H1 (cell line): Measurements from ENCODE around the gene SYNRG. TPM values are rescaled to one million over a fixed set of nuclear protein-coding genes. Genes with fewer than 3 reads are reported as not detected.
A peak's percentile ranks its signal among the peaks of the same experiment; 100 is the strongest.

Experiments used
- CTCF ChIA-PET: fragments of 300-600 bp; sonication (Branson Sonifier 250); formaldehyde crosslinking; loops from one replicate; lab custom pipeline; 2021; ENCODE audit not compliant: partially characterized antibody; lab: Charles Lee
- POLR2A ChIA-PET: fragments of 300-600 bp; sonication (Branson Sonifier 250); formaldehyde crosslinking; loops from one replicate; lab custom pipeline; 2021; ENCODE audit warnings: inconsistent platforms; ENCODE audit not compliant: partially characterized antibody; lab: Charles Lee
- DNase-seq, 2 experiments: peaks; one replicate each; pipeline versions ENCODE4 v3.0.0 to v3.0.0-alpha.2; 2010 to 2022; ENCODE audit warnings: low spot score in 2 of 2, low read depth in 1 of 2, mixed read lengths in 1 of 2
- FAIRE-seq: peaks from 2 replicates; lab custom pipeline; 2011; peaks lifted over from hg19 to GRCh38; lab: Jason Lieb, UNC
- H2AFZ ChIP-seq: 2 replicates; pipeline ENCODE4 v1.8.1; 2012; ENCODE audit warnings: low read length, inconsistent platforms
- H2AK5ac ChIP-seq: 2 replicates; pipeline ENCODE4 v1.6.1; 2013; ENCODE audit warnings: low read depth, low read length
- H2BK120ac ChIP-seq: replicated peaks from 2 replicates; pipeline ENCODE3; 2013; ENCODE audit warnings: low read depth, low read length, inconsistent platforms
- H2BK12ac ChIP-seq: 2 replicates; pipeline ENCODE4 v1.6.1; 2013; ENCODE audit warnings: low read depth, low read length
- H2BK15ac ChIP-seq: 2 replicates; pipeline ENCODE4 v1.6.1; 2013; ENCODE audit warnings: low read length
- H2BK20ac ChIP-seq: 2 replicates; pipeline ENCODE4 v1.6.1; 2013; ENCODE audit warnings: low read length
- H2BK5ac ChIP-seq: 2 replicates; pipeline ENCODE4 v1.6.1; 2013; ENCODE audit warnings: low read depth, low read length
- H3K14ac ChIP-seq: 2 replicates; pipeline ENCODE4 v1.6.1; 2013; ENCODE audit warnings: inconsistent platforms; ENCODE audit not compliant: insufficient read length
- H3K18ac ChIP-seq: 2 replicates; pipeline ENCODE4 v1.6.1; 2013; ENCODE audit warnings: low read length; ENCODE audit errors: extremely low read depth
- H3K23ac ChIP-seq: 2 replicates; pipeline ENCODE4 v1.6.1; 2013; ENCODE audit warnings: inconsistent platforms; ENCODE audit not compliant: insufficient read length
- H3K23me2 ChIP-seq: 2 replicates; pipeline ENCODE4 v1.6.1; 2013; ENCODE audit warnings: low read depth, low read length
- H3K27ac ChIP-seq: 2 replicates; pipeline ENCODE4 v1.6.1; 2011; ENCODE audit warnings: low read depth, low read length, inconsistent platforms
- H3K27me3 ChIP-seq, 4 experiments: replicated peaks in 1 of 4; 1 replicate in 1 of 4; 2 replicates in 3 of 4; pipeline versions ENCODE4 v1.6.1 to v1.8.1; 2011 to 2013; ENCODE audit warnings: low read length in 3 of 4, mild to moderate bottlenecking in 3 of 4, inconsistent platforms in 2 of 4, mixed read lengths in 2 of 4, moderate library complexity in 1 of 4; ENCODE audit not compliant: control insufficient read depth in 3 of 4, insufficient read depth in 3 of 4; ENCODE audit errors: extremely low read depth in 1 of 4
- H3K36me3 ChIP-seq, 4 experiments: 2 replicates each; pipeline versions ENCODE4 v1.6.1 to v1.8.1; 2011 to 2013; ENCODE audit warnings: mild to moderate bottlenecking in 4 of 4, low read length in 3 of 4, moderate library complexity in 2 of 4, control low read depth in 1 of 4, inconsistent platforms in 1 of 4; ENCODE audit not compliant: insufficient read depth in 4 of 4, control insufficient read depth in 2 of 4
- H3K4ac ChIP-seq: replicated peaks from 2 replicates; pipeline ENCODE3; 2013; ENCODE audit warnings: low read length, low read depth, mixed read lengths, inconsistent platforms; ENCODE audit not compliant: insufficient read length
- H3K4me1 ChIP-seq, 4 experiments: replicated peaks in 1 of 4; 1 replicate in 1 of 4; 2 replicates in 3 of 4; pipeline versions ENCODE4 v1.6.1 to v1.8.1; 2011 to 2013; ENCODE audit warnings: low read length in 3 of 4, inconsistent platforms in 2 of 4, mixed read lengths in 1 of 4; ENCODE audit not compliant: insufficient read depth in 4 of 4, control insufficient read depth in 3 of 4
- H3K4me2 ChIP-seq, 2 experiments: 2 replicates each; pipeline versions ENCODE4 v1.6.1 to v1.8.1; 2011 to 2013; ENCODE audit warnings: low read depth in 2 of 2, low read length in 2 of 2, control low read depth in 1 of 2, inconsistent platforms in 1 of 2, mild to moderate bottlenecking in 1 of 2; ENCODE audit not compliant: insufficient read depth in 1 of 2
- H3K4me3 ChIP-seq, 4 experiments: fragments of 200-600, 300-600 bp in 1 of 4; sonication (generic), shearing (Covaris generic), sonication (Bioruptor Twin) in 1 of 4; 2 replicates each; pipeline versions ENCODE4 v1.5.1 to v1.8.1; 2011 to 2016; ENCODE audit warnings: low read length in 4 of 4, low read depth in 3 of 4, control low read depth in 2 of 4, inconsistent platforms in 2 of 4, mild to moderate bottlenecking in 2 of 4, mixed read lengths in 1 of 4, moderate library complexity in 1 of 4; ENCODE audit not compliant: insufficient read depth in 2 of 4; ENCODE audit errors: extremely low read depth in 1 of 4
- H3K56ac ChIP-seq: replicated peaks from 2 replicates; pipeline ENCODE3; 2013; ENCODE audit warnings: low read depth, mild to moderate bottlenecking, mixed read lengths, low read length, inconsistent platforms; ENCODE audit not compliant: insufficient read length
- H3K79me1 ChIP-seq: 2 replicates; pipeline ENCODE4 v1.6.1; 2013; ENCODE audit warnings: low read depth, low read length, control low read depth
- H3K79me2 ChIP-seq, 2 experiments: 2 replicates each; pipeline versions ENCODE4 v1.6.1 to v1.8.1; 2012 to 2013; ENCODE audit warnings: low read length in 2 of 2, mild to moderate bottlenecking in 2 of 2, inconsistent platforms in 1 of 2; ENCODE audit not compliant: insufficient read depth in 2 of 2, control insufficient read depth in 1 of 2
- H3K9ac ChIP-seq, 4 experiments: replicated peaks in 1 of 4; 1 replicate in 1 of 4; 2 replicates in 3 of 4; pipeline versions ENCODE4 v1.6.1 to v1.8.1; 2011 to 2013; ENCODE audit warnings: low read depth in 3 of 4, low read length in 3 of 4, control low read depth in 2 of 4, mild to moderate bottlenecking in 2 of 4, moderate library complexity in 2 of 4, inconsistent platforms in 1 of 4; ENCODE audit errors: extremely low read depth in 1 of 4
- H3K9me3 ChIP-seq, 2 experiments: 2 replicates each; pipeline versions ENCODE4 v1.6.1 to v1.8.1; 2012 to 2013; ENCODE audit warnings: mild to moderate bottlenecking in 2 of 2, moderate library complexity in 2 of 2, control low read depth in 1 of 2, inconsistent platforms in 1 of 2, low read depth in 1 of 2, low read length in 1 of 2, mixed read lengths in 1 of 2; ENCODE audit not compliant: insufficient read depth in 2 of 2
- H4K20me1 ChIP-seq, 2 experiments: replicated peaks in 1 of 2; 2 replicates each; pipeline versions ENCODE3 to v1.8.1; 2011 to 2013; ENCODE audit warnings: inconsistent platforms in 2 of 2, low read length in 2 of 2, mild to moderate bottlenecking in 1 of 2; ENCODE audit not compliant: insufficient read depth in 2 of 2, control insufficient read depth in 1 of 2
- H4K5ac ChIP-seq: 2 replicates; pipeline ENCODE4 v1.6.1; 2013; ENCODE audit warnings: low read length, low read depth, mixed read lengths, inconsistent platforms; ENCODE audit not compliant: insufficient read length
- H4K8ac ChIP-seq: 2 replicates; pipeline ENCODE4 v1.8.0; 2013; ENCODE audit warnings: mild to moderate bottlenecking, moderate library complexity, low read length, inconsistent platforms; ENCODE audit not compliant: insufficient read depth; ENCODE audit errors: extremely low read depth
- H4K91ac ChIP-seq: replicated peaks from 2 replicates; pipeline ENCODE3; 2013; ENCODE audit warnings: low read length, mixed read lengths, inconsistent platforms; ENCODE audit not compliant: insufficient read length
- BACH1 ChIP-seq: IDR thresholded peaks from 2 replicates; pipeline ENCODE4 v1.6.1; 2012; ENCODE audit warnings: low read length, improper control_type of control experiment
- CBX5 ChIP-seq: fragments of 300-800, 300-1000 bp; sonication (generic); IDR thresholded peaks from 2 replicates; pipeline ENCODE4 v1.7.1; 2016; ENCODE audit warnings: antibody characterized with exemption, low read length, low read depth
- CHD1 ChIP-seq: IDR thresholded peaks from 2 replicates; pipeline ENCODE4 v1.6.1; 2012; ENCODE audit warnings: low read depth, low read length, improper control_type of control experiment
- EGR1 ChIP-seq: IDR thresholded peaks from 2 replicates; pipeline ENCODE4 v1.6.1; 2011; ENCODE audit warnings: low read depth, low read length, borderline replicate concordance
- JUND ChIP-seq: IDR thresholded peaks from 2 replicates; pipeline ENCODE4 v1.6.1; 2011; ENCODE audit warnings: mild to moderate bottlenecking, improper control_type of control experiment, low read length
- PHF8 ChIP-seq: fragments of 200-600 bp; sonication (generic); conservative IDR thresholded peaks from 2 replicates; pipeline ENCODE4 v1.7.1; 2012; ENCODE audit warnings: low read depth, mild to moderate bottlenecking, inconsistent platforms, low read length, moderate library complexity
- POLR2A ChIP-seq, 2 experiments: IDR thresholded peaks; 1 replicate in 1 of 2; 2 replicates in 1 of 2; pipeline ENCODE4 v1.6.1; 2011; ENCODE audit warnings: low read depth in 2 of 2, low read length in 2 of 2, mild to moderate bottlenecking in 2 of 2; ENCODE audit errors: control extremely low read depth in 1 of 2
- POU5F1 ChIP-seq: IDR thresholded peaks from 2 replicates; pipeline ENCODE4 v1.6.1; 2011; ENCODE audit warnings: low read depth, mild to moderate bottlenecking, low read length, moderate library complexity
- SAP30 ChIP-seq: fragments of 300-600 bp; sonication (generic); IDR thresholded peaks from 2 replicates; pipeline ENCODE4 v1.7.1; 2012; ENCODE audit warnings: low read length, moderate library complexity, mild to moderate bottlenecking, inconsistent platforms; ENCODE audit not compliant: insufficient read depth, insufficient replicate concordance
- SIN3A ChIP-seq, 2 experiments: IDR thresholded peaks in 1 of 2; conservative IDR thresholded peaks in 1 of 2; 2 replicates each; pipeline ENCODE4 v1.6.1; 2011 to 2012; ENCODE audit warnings: low read length in 2 of 2, improper control_type of control experiment in 1 of 2, low read depth in 1 of 2, mild to moderate bottlenecking in 1 of 2
- SIRT6 ChIP-seq: IDR thresholded peaks from one replicate; pipeline ENCODE4 v1.7.1; 2012; ENCODE audit warnings: low read length, inconsistent platforms
- SP2 ChIP-seq: IDR thresholded peaks from 2 replicates; pipeline ENCODE4 v1.6.1; 2012; ENCODE audit warnings: mild to moderate bottlenecking, low read length, inconsistent platforms
- TBP ChIP-seq: IDR thresholded peaks from 2 replicates; pipeline ENCODE4 v1.6.1; 2011; ENCODE audit warnings: low read depth, low read length, improper control_type of control experiment
- WGBS, 2 experiments: shearing (Covaris generic) in 1 of 2; methylation state at CpG; one replicate each; pipeline versions ENCODE4 v1.1.6 to v1.1.7; 2013 to 2015; ENCODE audit warnings: low lambda C conversion rate in 2 of 2, mixed read lengths in 2 of 2, inconsistent platforms in 1 of 2, low coverage in 1 of 2, missing lambda C conversion rate in 1 of 2; ENCODE audit not compliant: insufficient replicate concordance in 2 of 2, insufficient coverage in 1 of 2, insufficient read length in 1 of 2; ENCODE audit errors: extremely low coverage in 1 of 2, missing lambda C conversion rate in 1 of 2; 5-methylcytosine and 5-hydroxymethylcytosine counted together
- polyA plus RNA-seq, 7 experiments: library from polyadenylated mRNA; depleted of rRNA in 3 of 7; stranded (reverse) in 5 of 7; unstranded in 2 of 7; fragments of >200 nt in 5 of 7; fragments of 200-250 nt in 2 of 7; gene quantifications; 1 replicate in 5 of 7; 2 replicates in 1 of 7; 4 replicates in 1 of 7; pipeline versions ENCODE4 v1.2.1 to v1.2.3, GENCODE V29; 2011 to 2013; ENCODE audit warnings: missing spikeins in 2 of 7, mixed read lengths in 2 of 7
- total RNA-seq: library from RNA; stranded (reverse); fragmentation: NEBNext Ultra II Directional; extraction: Animal tissue kit (Norgen Biotek cat#: 25700); gene quantifications from 2 replicates; pipeline ENCODE4 v1.2.1, GENCODE V29; 2021

SYNRG gene
- total and polyA plus RNA-seq, 2 of the 8 experiments (the other 6 are each of a cell fraction or from before 2014, with no cell fraction given): 7.7 to 31.7 TPM

- Histone ChIP-seq H3K9ac (peak overlapping the region; percentile 80 to 91 (median 85)), H3K4me2 (peak overlapping the region; percentile 50 to 71), H3K36me3 (peaks cover 3 to 10% (median 5%) of the 10 kb centered on the region in 4 experiments; a peak in 4 of 8 replicates), H3K27ac (peak overlapping the region; percentile 87), H2BK12ac (no peak overlapping the region), H2AK5ac (no peak overlapping the region), H2BK15ac (no peak overlapping the region), H2BK120ac (no peak overlapping the region), H3K23ac (no peak overlapping the region), H3K23me2 (no peaks in the 10 kb centered on the region), H3K4me1 (peaks cover 0 to 3% (median under 1%) of the 10 kb centered on the region in 4 experiments; a peak in 1 of 7 replicates), H2BK5ac (no peak overlapping the region), H3K14ac (no peak overlapping the region), H3K79me1 (no peaks in the 10 kb centered on the region), H3K4me3 (peak overlapping the region; percentile 78 to 92 (median 83)), H4K20me1 (no peaks in the 10 kb centered on the region), H3K79me2 (peaks cover 4 to 46% of the 10 kb centered on the region in 2 experiments), H3K18ac (no peak overlapping the region), H2BK20ac (no peak overlapping the region), H3K9me3 (no peaks in the 10 kb centered on the region), H3K56ac (no peak overlapping the region), H3K27me3 (peaks cover 0 to 2% (median 0%) of the 10 kb centered on the region in 4 experiments; a peak in 2 of 7 replicates), H4K5ac (no peak overlapping the region), H4K91ac (no peak overlapping the region), H2AFZ (peak overlapping the region; percentile 47), H3K4ac (no peak overlapping the region), H4K8ac (no peak overlapping the region)
- ChIA-PET POLR2A (interaction anchor here (2.1 kb wide), 1 partner anchor 33 kb away, joined by 7 read pairs; the partner anchor contains the start of gene SYNRG), CTCF (interaction anchor here (0.6 kb wide), 1 partner anchor 101 kb away, joined by 3 read pairs; no protein-coding TSS in a partner anchor)
- DNase-seq (no peak), FAIRE-seq (no peak)
- 7% methylated on average over 7 of the region's 7 CpGs; no CpG with 5 or more reads in 1 of the 2 experiments for WGBS, 2 experiments
- TF ChIP-seq SP2 (no peak), POLR2A (IDR thresholded peaks at IDR 0.05; ENCODE audit: control extremely low read depth in 1 of 2, low read depth in 2 of 2, low read length in 2 of 2) (no peak), CBX5 (no peak), PHF8 (no peak), EGR1 (no peak), SAP30 (no peak), SIRT6 (no peak), BACH1 (no peak), TBP (no peak), JUND (no peak), SIN3A (conservative IDR thresholded peaks at IDR 0.05 in 1 of 2, IDR thresholded peaks at IDR 0.05 in 1 of 2; ENCODE audit: low read depth in 1 of 2, low read length in 2 of 2) (no peak), POU5F1 (no peak), CHD1 (no peak)
These were observed 33.5 kb upstream of the SYNRG start for GRCh38 chr17:37642681-37643080.
